Prostate gland (tissue), 2 donors: Measurements from ENCODE around the gene FIGNL2.
"Not testable (repeated sequence)": the region's sequence is repeated elsewhere in the genome, so short reads cannot be mapped to it uniquely, and the experiment has no call there.

Experiments used
- CTCF ChIP-seq, 4 experiments: fragments of 200-600 bp in 2 of 4; fragments of 450-650 bp in 2 of 4; sonication (generic) in 2 of 4; IDR thresholded peaks; 1 replicate in 3 of 4; 2 replicates in 1 of 4; pipeline ENCODE4 v1.5.1; 2016 to 2019; ENCODE audit warnings: antibody characterized with exemption in 4 of 4, mild to moderate bottlenecking in 2 of 4, moderate library complexity in 2 of 4
- POLR2A ChIP-seq: fragments of 450-650 bp; IDR thresholded peaks from one replicate; pipeline ENCODE4 v1.6.1; 2016; ENCODE audit warnings: antibody characterized with exemption, mild to moderate bottlenecking

GRCh38 chr12:51798051-51798450 is 50.5 kb downstream of the FIGNL2 start:
- not testable (repeated sequence) for TF ChIP-seq CTCF (IDR thresholded peaks at IDR 0.05); POLR2A
